HepG2 (cell line): ENCODE data around the gene ZNF780B. TPM values are rescaled to one million over a fixed set of nuclear protein-coding genes. Genes with fewer than 3 reads are reported as not detected.

ENCODE experiments used
- ARNT2 ChIP-seq: sonication (generic); formaldehyde crosslinking; IDR thresholded peaks from 2 replicates; pipeline ENCODE4 v1.8.0; 2022; ENCODE audit warnings: mild to moderate bottlenecking, low read depth, missing genetic modification reagents, moderate library complexity
- ASH2L ChIP-seq: fragments of 300-600, 200-600 bp; sonication (generic); IDR thresholded peaks from 2 replicates; pipeline ENCODE4 v1.7.0; 2017; ENCODE audit warnings: low read depth, mild to moderate bottlenecking, moderate library complexity, mixed read lengths, low read length; ENCODE audit not compliant: insufficient read length
- CHCHD3 ChIP-seq: sonication (generic); formaldehyde crosslinking; IDR thresholded peaks from 2 replicates; pipeline ENCODE4 v1.8.0; 2022; ENCODE audit warnings: mild to moderate bottlenecking, missing genetic modification reagents, moderate library complexity
- CREM ChIP-seq, 2 experiments: sonication (generic) in 1 of 2; formaldehyde crosslinking in 1 of 2; IDR thresholded peaks; 2 replicates each; pipeline versions ENCODE4 v1.4.0 to v1.6.1; 2016 to 2020; ENCODE audit warnings: antibody characterized with exemption in 1 of 2, mild to moderate bottlenecking in 1 of 2, missing genetic modification reagents in 1 of 2
- FOXA3 ChIP-seq: IDR thresholded peaks from 2 replicates; pipeline ENCODE4 v1.6.1; 2016; ENCODE audit warnings: missing genetic modification reagents, missing compliant biosample characterization
- KMT2B ChIP-seq: IDR thresholded peaks from 2 replicates; pipeline ENCODE4 v1.6.1; 2016; ENCODE audit warnings: missing genetic modification reagents, missing compliant biosample characterization
- MAFF ChIP-seq: IDR thresholded peaks from 2 replicates; pipeline ENCODE4 v1.6.1; 2011; ENCODE audit warnings: low read depth, low read length, improper control_type of control experiment
- STAG1 ChIP-seq: sonication (generic); formaldehyde crosslinking; IDR thresholded peaks from 2 replicates; pipeline ENCODE4 v1.4.0; 2020; ENCODE audit warnings: missing genetic modification reagents
- THAP9 ChIP-seq: sonication (generic); formaldehyde crosslinking; IDR thresholded peaks from 2 replicates; pipeline ENCODE4; 2020; ENCODE audit warnings: missing genetic modification reagents, mild to moderate bottlenecking, borderline replicate concordance
- TMF1 ChIP-seq: sonication (generic); formaldehyde crosslinking; IDR thresholded peaks from 2 replicates; pipeline ENCODE4 v1.8.1; 2022; ENCODE audit warnings: low read depth, missing genetic modification reagents
- U2AF1 ChIP-seq: fragments of 200-400 bp; formaldehyde crosslinking; optimal IDR thresholded peaks from 2 replicates; pipeline ENCODE3; 2017; ENCODE audit warnings: mild to moderate bottlenecking, low read depth, low read length
- ZBTB4 ChIP-seq: sonication (generic); formaldehyde crosslinking; IDR thresholded peaks from 2 replicates; pipeline ENCODE4 v1.4.0; 2020; ENCODE audit warnings: missing genetic modification reagents, mild to moderate bottlenecking, borderline replicate concordance
- ZMYM2 ChIP-seq: sonication (generic); formaldehyde crosslinking; IDR thresholded peaks from 2 replicates; pipeline ENCODE4 v1.8.0; 2022; ENCODE audit warnings: mild to moderate bottlenecking, missing genetic modification reagents
- ZNF567 ChIP-seq: sonication (generic); formaldehyde crosslinking; IDR thresholded peaks from 2 replicates; pipeline ENCODE4 v1.8.1; 2023; ENCODE audit warnings: mild to moderate bottlenecking, missing genetic modification reagents, borderline replicate concordance
- ZNF713 ChIP-seq: sonication (generic); formaldehyde crosslinking; IDR thresholded peaks from 2 replicates; pipeline ENCODE4 v1.4.0; 2020; ENCODE audit warnings: mild to moderate bottlenecking, missing genetic modification reagents
- ZNF777 ChIP-seq: sonication (generic); formaldehyde crosslinking; IDR thresholded peaks from 2 replicates; pipeline ENCODE4 v1.4.0; 2020; ENCODE audit warnings: missing genetic modification reagents
- ZNF878 ChIP-seq: sonication (generic); formaldehyde crosslinking; IDR thresholded peaks from 2 replicates; pipeline ENCODE4 v1.8.1; 2023; ENCODE audit warnings: mild to moderate bottlenecking, missing genetic modification reagents, moderate library complexity
- ZNF891 ChIP-seq: sonication (generic); formaldehyde crosslinking; IDR thresholded peaks from 2 replicates; pipeline ENCODE4 v1.5.0; 2020; ENCODE audit warnings: mild to moderate bottlenecking, missing genetic modification reagents
- polyA plus RNA-seq, 8 experiments: library from polyadenylated mRNA; depleted of rRNA in 3 of 8; stranded (reverse) in 7 of 8; unstranded in 1 of 8; fragments of >200 nt; fragmentation: Illumina TruSeq in 4 of 8; extraction: Trizol in 4 of 8; gene quantifications; 2 replicates each; pipeline versions ENCODE4 v1.2.1 to v1.2.3, GENCODE V29; 2011 to 2016; ENCODE audit warnings: low read depth in 4 of 8, missing spikeins in 1 of 8, mixed read lengths in 1 of 8; ENCODE audit not compliant: insufficient read depth in 1 of 8
- total RNA-seq, 5 experiments: library from RNA; depleted of rRNA; stranded (reverse); fragments of >200 nt; fragmentation: Illumina TruSeq; extraction: Trizol; gene quantifications; 2 replicates each; pipeline ENCODE4 v1.2.3, GENCODE V29; 2016; ENCODE audit warnings: low read depth in 1 of 5
- TF ChIP-seq, protein P1 (sequence below): sonication (generic); formaldehyde crosslinking; IDR thresholded peaks from 2 replicates; pipeline ENCODE4 v1.4.0; 2020; ENCODE audit warnings: missing genetic modification reagents
- TF ChIP-seq, protein P2 (sequence below): sonication (generic); formaldehyde crosslinking; IDR thresholded peaks from 2 replicates; pipeline ENCODE4 v1.5.0; 2020; ENCODE audit warnings: mild to moderate bottlenecking, missing genetic modification reagents

The ZNF780B gene
- total and polyA plus RNA-seq, 2 of the 13 experiments (the other 11 are each of a cell fraction or from before 2014, with no cell fraction given), result 6.6 to 21.9 TPM

- TF ChIP-seq CHCHD3 (CRISPR knock-in tag) (peak; percentile 76; the same call in 1 of the 2 replicates), ZNF878 (CRISPR knock-in tag) (0 out of 2 replicates have a peak, but pooled peaks have one; percentile 40), ZNF777 (CRISPR knock-in tag) (peak; percentile 58), CREM (IDR thresholded peaks at IDR 0.05) (peak; percentile 70), CREM (CRISPR knock-in tag; IDR thresholded peaks at IDR 0.05) (no peak), U2AF1 (no peak), ASH2L (peak; percentile 77), ZNF891 (peak; percentile 81), KMT2B (CRISPR knock-in tag) (peak; percentile 94), MAFF (no peak), ZNF567 (CRISPR knock-in tag) (no peak), TMF1 (CRISPR knock-in tag) (peak; percentile 85; the same call in 1 of the 2 replicates), ZBTB4 (CRISPR knock-in tag) (peak; percentile 59; the same call in 1 of the 2 replicates), STAG1 (CRISPR knock-in tag) (peak; percentile 2; the same call in 1 of the 2 replicates), ZMYM2 (CRISPR knock-in tag) (no peak), ARNT2 (CRISPR knock-in tag) (peak; percentile 67), FOXA3 (peak; percentile 34; the same call in 1 of the 2 replicates), THAP9 (CRISPR knock-in tag) (peak; percentile 72; the same call in 1 of the 2 replicates), ZNF713 (CRISPR knock-in tag) (0 out of 2 replicates have a peak, but pooled peaks have one; percentile 47)
- TF ChIP-seq, protein P1, sequence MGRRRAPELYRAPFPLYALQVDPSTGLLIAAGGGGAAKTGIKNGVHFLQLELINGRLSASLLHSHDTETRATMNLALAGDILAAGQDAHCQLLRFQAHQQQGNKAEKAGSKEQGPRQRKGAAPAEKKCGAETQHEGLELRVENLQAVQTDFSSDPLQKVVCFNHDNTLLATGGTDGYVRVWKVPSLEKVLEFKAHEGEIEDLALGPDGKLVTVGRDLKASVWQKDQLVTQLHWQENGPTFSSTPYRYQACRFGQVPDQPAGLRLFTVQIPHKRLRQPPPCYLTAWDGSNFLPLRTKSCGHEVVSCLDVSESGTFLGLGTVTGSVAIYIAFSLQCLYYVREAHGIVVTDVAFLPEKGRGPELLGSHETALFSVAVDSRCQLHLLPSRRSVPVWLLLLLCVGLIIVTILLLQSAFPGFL (CRISPR knock-in tag), result peak; percentile 60; the same call in 1 of the 2 replicates
- TF ChIP-seq, protein P2, sequence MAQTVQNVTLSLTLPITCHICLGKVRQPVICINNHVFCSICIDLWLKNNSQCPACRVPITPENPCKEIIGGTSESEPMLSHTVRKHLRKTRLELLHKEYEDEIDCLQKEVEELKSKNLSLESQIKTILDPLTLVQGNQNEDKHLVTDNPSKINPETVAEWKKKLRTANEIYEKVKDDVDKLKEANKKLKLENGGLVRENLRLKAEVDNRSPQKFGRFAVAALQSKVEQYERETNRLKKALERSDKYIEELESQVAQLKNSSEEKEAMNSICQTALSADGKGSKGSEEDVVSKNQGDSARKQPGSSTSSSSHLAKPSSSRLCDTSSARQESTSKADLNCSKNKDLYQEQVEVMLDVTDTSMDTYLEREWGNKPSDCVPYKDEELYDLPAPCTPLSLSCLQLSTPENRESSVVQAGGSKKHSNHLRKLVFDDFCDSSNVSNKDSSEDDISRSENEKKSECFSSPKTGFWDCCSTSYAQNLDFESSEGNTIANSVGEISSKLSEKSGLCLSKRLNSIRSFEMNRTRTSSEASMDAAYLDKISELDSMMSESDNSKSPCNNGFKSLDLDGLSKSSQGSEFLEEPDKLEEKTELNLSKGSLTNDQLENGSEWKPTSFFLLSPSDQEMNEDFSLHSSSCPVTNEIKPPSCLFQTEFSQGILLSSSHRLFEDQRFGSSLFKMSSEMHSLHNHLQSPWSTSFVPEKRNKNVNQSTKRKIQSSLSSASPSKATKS, result no peak
Observed at GRCh38 chr19:40055832-40056504, at the start of gene ZNF780B (continued).
